HEK293 (cell line): ENCODE data around the gene PKIG.

Source experiments
- ATF2 ChIP-seq: fragments of 450-650 bp; formaldehyde crosslinking; IDR thresholded peaks from 2 replicates; pipeline ENCODE4 v1.5.1; 2016; ENCODE audit warnings: missing biosample characterization, missing genetic modification characterization, low read depth
- GLIS1 ChIP-seq: fragments of 450-650 bp; formaldehyde crosslinking; IDR thresholded peaks from 2 replicates; pipeline ENCODE4 v1.5.1; 2016; ENCODE audit warnings: missing biosample characterization, missing genetic modification characterization
- GLIS2 ChIP-seq: fragments of 450-650 bp; formaldehyde crosslinking; IDR thresholded peaks from 2 replicates; pipeline ENCODE4 v1.5.1; 2016; ENCODE audit warnings: missing biosample characterization, missing genetic modification characterization
- IKZF3 ChIP-seq: fragments of 450-650 bp; IDR thresholded peaks from 2 replicates; pipeline ENCODE4 v1.5.0; 2018; ENCODE audit warnings: missing biosample characterization, mild to moderate bottlenecking, missing genetic modification characterization, moderate library complexity
- KLF16 ChIP-seq: fragments of 450-650 bp; formaldehyde crosslinking; IDR thresholded peaks from 2 replicates; pipeline ENCODE4 v1.5.1; 2017; ENCODE audit warnings: missing biosample characterization, missing genetic modification characterization
- OSR2 ChIP-seq: fragments of 450-650 bp; formaldehyde crosslinking; IDR thresholded peaks from 2 replicates; pipeline ENCODE4 v1.5.1; 2016; ENCODE audit warnings: missing biosample characterization, missing genetic modification characterization
- PRDM1 ChIP-seq: fragments of 450-650 bp; formaldehyde crosslinking; IDR thresholded peaks from 2 replicates; pipeline ENCODE4; 2016; ENCODE audit warnings: missing biosample characterization, missing genetic modification characterization
- SCRT2 ChIP-seq: fragments of 450-650 bp; formaldehyde crosslinking; IDR thresholded peaks from 2 replicates; pipeline ENCODE4 v1.5.1; 2016; ENCODE audit warnings: missing biosample characterization, missing genetic modification characterization
- TCF7L2 ChIP-seq: IDR thresholded peaks from 2 replicates; pipeline ENCODE4 v1.6.1; 2011; ENCODE audit warnings: low read depth, mild to moderate bottlenecking, inconsistent platforms, low read length, moderate library complexity, borderline replicate concordance
- YY2 ChIP-seq: fragments of 450-650 bp; formaldehyde crosslinking; IDR thresholded peaks from 2 replicates; pipeline ENCODE4 v1.5.1; 2016; ENCODE audit warnings: missing biosample characterization, missing genetic modification characterization
- ZBTB49 ChIP-seq: fragments of 450-650 bp; formaldehyde crosslinking; IDR thresholded peaks from 2 replicates; pipeline ENCODE4 v1.5.1; 2016; ENCODE audit warnings: missing biosample characterization, missing genetic modification characterization, low read depth
- ZFHX2 ChIP-seq: fragments of 450-650 bp; formaldehyde crosslinking; conservative IDR thresholded peaks from 2 replicates; pipeline ENCODE4 v1.5.1; 2016; ENCODE audit warnings: missing biosample characterization, missing genetic modification characterization
- ZFP3 ChIP-seq: fragments of 450-650 bp; formaldehyde crosslinking; IDR thresholded peaks from 2 replicates; pipeline ENCODE4 v1.5.1; 2016; ENCODE audit warnings: low read depth, missing biosample characterization, missing genetic modification characterization
- ZNF114 ChIP-seq: fragments of 450-650 bp; formaldehyde crosslinking; IDR thresholded peaks from 2 replicates; pipeline ENCODE4 v1.5.0; 2017; ENCODE audit warnings: missing biosample characterization, missing genetic modification characterization
- ZNF146 ChIP-seq: fragments of 450-650 bp; formaldehyde crosslinking; IDR thresholded peaks from 2 replicates; pipeline ENCODE4 v1.5.1; 2016; ENCODE audit warnings: missing biosample characterization, missing genetic modification characterization
- ZNF23 ChIP-seq: fragments of 450-650 bp; formaldehyde crosslinking; IDR thresholded peaks from 2 replicates; pipeline ENCODE4 v1.5.1; 2016; ENCODE audit warnings: missing biosample characterization, missing genetic modification characterization, borderline replicate concordance
- ZNF24 ChIP-seq: fragments of 450-650 bp; formaldehyde crosslinking; IDR thresholded peaks from 2 replicates; pipeline ENCODE4 v1.5.1; 2016; ENCODE audit warnings: missing biosample characterization, missing genetic modification characterization
- ZNF433 ChIP-seq: fragments of 450-650 bp; formaldehyde crosslinking; IDR thresholded peaks from 2 replicates; pipeline ENCODE4 v1.5.1; 2016; ENCODE audit warnings: missing biosample characterization, missing genetic modification characterization, low read depth
- ZNF501 ChIP-seq: fragments of 450-650 bp; formaldehyde crosslinking; IDR thresholded peaks from 2 replicates; pipeline ENCODE4 v1.5.1; 2016; ENCODE audit warnings: missing biosample characterization, missing genetic modification characterization
- ZNF530 ChIP-seq: fragments of 450-650 bp; formaldehyde crosslinking; IDR thresholded peaks from 2 replicates; pipeline ENCODE4 v1.5.1; 2016; ENCODE audit warnings: low read depth, missing biosample characterization, missing genetic modification characterization
- ZNF600 ChIP-seq: fragments of 450-650 bp; formaldehyde crosslinking; IDR thresholded peaks from 2 replicates; pipeline ENCODE4 v1.5.1; 2016; ENCODE audit warnings: missing biosample characterization, missing genetic modification characterization
- ZNF629 ChIP-seq: fragments of 450-650 bp; formaldehyde crosslinking; IDR thresholded peaks from 2 replicates; pipeline ENCODE4 v1.5.1; 2017; ENCODE audit warnings: missing biosample characterization, missing genetic modification characterization
- ZNF658 ChIP-seq: fragments of 450-650 bp; formaldehyde crosslinking; IDR thresholded peaks from 2 replicates; pipeline ENCODE4; 2016; ENCODE audit warnings: missing biosample characterization, missing genetic modification characterization
- ZNF707 ChIP-seq: fragments of 450-650 bp; formaldehyde crosslinking; IDR thresholded peaks from 2 replicates; pipeline ENCODE4 v1.5.1; 2016; ENCODE audit warnings: missing biosample characterization, missing genetic modification characterization
- ZSCAN30 ChIP-seq: fragments of 450-650 bp; IDR thresholded peaks from 2 replicates; pipeline ENCODE4 v1.5.1; 2018; ENCODE audit warnings: missing biosample characterization, mild to moderate bottlenecking, missing genetic modification characterization, moderate library complexity
- TF ChIP-seq, protein P1 (sequence below): fragments of 450-650 bp; formaldehyde crosslinking; IDR thresholded peaks from 2 replicates; pipeline ENCODE4 v1.5.1; 2016; ENCODE audit warnings: missing biosample characterization, missing genetic modification characterization, borderline replicate concordance
- TF ChIP-seq, protein P2 (sequence below): fragments of 450-650 bp; formaldehyde crosslinking; IDR thresholded peaks from 2 replicates; pipeline ENCODE4 v1.5.1; 2016; ENCODE audit warnings: missing biosample characterization, missing genetic modification characterization
- TF ChIP-seq, protein P3 (sequence below): fragments of 450-650 bp; IDR thresholded peaks from 2 replicates; pipeline ENCODE4 v1.5.1; 2018; ENCODE audit warnings: missing biosample characterization, missing genetic modification characterization
- TF ChIP-seq, protein P4 (sequence below): fragments of 450-650 bp; formaldehyde crosslinking; IDR thresholded peaks from 2 replicates; pipeline ENCODE4 v1.5.1; 2017; ENCODE audit warnings: missing biosample characterization, missing genetic modification characterization

PKIG gene

GRCh38 chr20:44552950-44553908, 29.1 kb upstream of the PKIG start (continued):
- TF ChIP-seq YY2 (tag by site-specific recombination) (no peak), ZNF658 (tag by site-specific recombination) (no peak), ZNF530 (tag by site-specific recombination) (no peak), ATF2 (tag by site-specific recombination) (no peak), TCF7L2 (no peak), IKZF3 (tag by site-specific recombination) (no peak), ZFP3 (no peak), ZNF24 (tag by site-specific recombination) (no peak), ZNF114 (no peak), GLIS2 (no peak), SCRT2 (tag by site-specific recombination) (peak; percentile 86), ZFHX2 (tag by site-specific recombination) (no peak), GLIS1 (tag by site-specific recombination) (no peak), ZBTB49 (tag by site-specific recombination) (no peak), OSR2 (tag by site-specific recombination) (peak; percentile 81), ZNF433 (tag by site-specific recombination) (no peak), PRDM1 (tag by site-specific recombination) (peak; percentile 13; the same call in 1 of the 2 replicates), ZNF600 (peak; percentile 82), ZNF146 (tag by site-specific recombination) (no peak), KLF16 (tag by site-specific recombination) (no peak), ZNF629 (peak; percentile 58), ZNF23 (tag by site-specific recombination) (no peak), ZSCAN30 (tag by site-specific recombination) (no peak), ZNF501 (no peak), ZNF707 (tag by site-specific recombination) (no peak)
- TF ChIP-seq, protein P1, sequence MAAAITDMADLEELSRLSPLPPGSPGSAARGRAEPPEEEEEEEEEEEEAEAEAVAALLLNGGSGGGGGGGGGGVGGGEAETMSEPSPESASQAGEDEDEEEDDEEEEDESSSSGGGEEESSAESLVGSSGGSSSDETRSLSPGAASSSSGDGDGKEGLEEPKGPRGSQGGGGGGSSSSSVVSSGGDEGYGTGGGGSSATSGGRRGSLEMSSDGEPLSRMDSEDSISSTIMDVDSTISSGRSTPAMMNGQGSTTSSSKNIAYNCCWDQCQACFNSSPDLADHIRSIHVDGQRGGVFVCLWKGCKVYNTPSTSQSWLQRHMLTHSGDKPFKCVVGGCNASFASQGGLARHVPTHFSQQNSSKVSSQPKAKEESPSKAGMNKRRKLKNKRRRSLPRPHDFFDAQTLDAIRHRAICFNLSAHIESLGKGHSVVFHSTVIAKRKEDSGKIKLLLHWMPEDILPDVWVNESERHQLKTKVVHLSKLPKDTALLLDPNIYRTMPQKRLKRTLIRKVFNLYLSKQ (tag by site-specific recombination): no peak
- TF ChIP-seq, protein P2, sequence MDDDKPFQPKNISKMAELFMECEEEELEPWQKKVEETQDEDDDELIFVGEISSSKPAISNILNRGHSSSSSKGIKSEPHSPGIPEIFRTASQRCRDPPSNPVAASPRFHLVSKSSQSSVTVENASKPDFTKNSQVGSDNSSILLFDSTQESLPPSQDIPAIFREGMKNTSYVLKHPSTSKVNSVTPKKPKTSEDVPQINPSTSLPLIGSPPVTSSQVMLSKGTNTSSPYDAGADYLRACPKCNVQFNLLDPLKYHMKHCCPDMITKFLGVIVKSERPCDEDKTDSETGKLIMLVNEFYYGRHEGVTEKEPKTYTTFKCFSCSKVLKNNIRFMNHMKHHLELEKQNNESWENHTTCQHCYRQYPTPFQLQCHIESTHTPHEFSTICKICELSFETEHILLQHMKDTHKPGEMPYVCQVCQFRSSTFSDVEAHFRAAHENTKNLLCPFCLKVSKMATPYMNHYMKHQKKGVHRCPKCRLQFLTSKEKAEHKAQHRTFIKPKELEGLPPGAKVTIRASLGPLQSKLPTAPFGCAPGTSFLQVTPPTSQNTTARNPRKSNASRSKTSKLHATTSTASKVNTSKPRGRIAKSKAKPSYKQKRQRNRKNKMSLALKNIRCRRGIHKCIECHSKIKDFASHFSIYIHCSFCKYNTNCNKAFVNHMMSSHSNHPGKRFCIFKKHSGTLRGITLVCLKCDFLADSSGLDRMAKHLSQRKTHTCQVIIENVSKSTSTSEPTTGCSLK (tag by site-specific recombination): no peak
- TF ChIP-seq, protein P3, sequence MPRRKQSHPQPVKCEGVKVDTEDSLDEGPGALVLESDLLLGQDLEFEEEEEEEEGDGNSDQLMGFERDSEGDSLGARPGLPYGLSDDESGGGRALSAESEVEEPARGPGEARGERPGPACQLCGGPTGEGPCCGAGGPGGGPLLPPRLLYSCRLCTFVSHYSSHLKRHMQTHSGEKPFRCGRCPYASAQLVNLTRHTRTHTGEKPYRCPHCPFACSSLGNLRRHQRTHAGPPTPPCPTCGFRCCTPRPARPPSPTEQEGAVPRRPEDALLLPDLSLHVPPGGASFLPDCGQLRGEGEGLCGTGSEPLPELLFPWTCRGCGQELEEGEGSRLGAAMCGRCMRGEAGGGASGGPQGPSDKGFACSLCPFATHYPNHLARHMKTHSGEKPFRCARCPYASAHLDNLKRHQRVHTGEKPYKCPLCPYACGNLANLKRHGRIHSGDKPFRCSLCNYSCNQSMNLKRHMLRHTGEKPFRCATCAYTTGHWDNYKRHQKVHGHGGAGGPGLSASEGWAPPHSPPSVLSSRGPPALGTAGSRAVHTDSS (tag by site-specific recombination): no peak
- TF ChIP-seq, protein P4, sequence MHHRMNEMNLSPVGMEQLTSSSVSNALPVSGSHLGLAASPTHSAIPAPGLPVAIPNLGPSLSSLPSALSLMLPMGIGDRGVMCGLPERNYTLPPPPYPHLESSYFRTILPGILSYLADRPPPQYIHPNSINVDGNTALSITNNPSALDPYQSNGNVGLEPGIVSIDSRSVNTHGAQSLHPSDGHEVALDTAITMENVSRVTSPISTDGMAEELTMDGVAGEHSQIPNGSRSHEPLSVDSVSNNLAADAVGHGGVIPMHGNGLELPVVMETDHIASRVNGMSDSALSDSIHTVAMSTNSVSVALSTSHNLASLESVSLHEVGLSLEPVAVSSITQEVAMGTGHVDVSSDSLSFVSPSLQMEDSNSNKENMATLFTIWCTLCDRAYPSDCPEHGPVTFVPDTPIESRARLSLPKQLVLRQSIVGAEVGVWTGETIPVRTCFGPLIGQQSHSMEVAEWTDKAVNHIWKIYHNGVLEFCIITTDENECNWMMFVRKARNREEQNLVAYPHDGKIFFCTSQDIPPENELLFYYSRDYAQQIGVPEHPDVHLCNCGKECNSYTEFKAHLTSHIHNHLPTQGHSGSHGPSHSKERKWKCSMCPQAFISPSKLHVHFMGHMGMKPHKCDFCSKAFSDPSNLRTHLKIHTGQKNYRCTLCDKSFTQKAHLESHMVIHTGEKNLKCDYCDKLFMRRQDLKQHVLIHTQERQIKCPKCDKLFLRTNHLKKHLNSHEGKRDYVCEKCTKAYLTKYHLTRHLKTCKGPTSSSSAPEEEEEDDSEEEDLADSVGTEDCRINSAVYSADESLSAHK: no peak
